Measurements from ENCODE around the gene TEC. TPM values are rescaled to one million over a fixed set of nuclear protein-coding genes. Genes with fewer than 3 reads are reported as not detected.

Gene TEC
- total RNA-seq, 2 donors from 2014 or later: 4.6 to 8.3 TPM

GRCh38 chr4:48210966-48211328, 58.7 kb downstream of the TEC start:
- Mint-ChIP-seq H3K36me3 (ENCODE audit: low read depth) (no peaks in the 10 kb centered on the region), H3K4me3 (no peak overlapping the region), H3K9me3 (no peaks in the 10 kb centered on the region), H3K27me3 (no peaks in the 10 kb centered on the region), H3K4me1 (peaks cover 10% of the 10 kb centered on the region), H3K27ac (no peak overlapping the region)
- no peak for ATAC-seq (replicated peaks)

GRCh38 chr4:48205626-48206025, 64.0 kb downstream of the TEC start:
- Mint-ChIP-seq H3K4me3 (no peak overlapping the region), H3K27ac (no peak overlapping the region), H3K36me3 (ENCODE audit: low read depth) (no peaks in the 10 kb centered on the region), H3K9me3 (no peaks in the 10 kb centered on the region), H3K27me3 (peaks cover 8% of the 10 kb centered on the region), H3K4me1 (peaks cover 4% of the 10 kb centered on the region)
- no peak for ATAC-seq (replicated peaks)

- Mint-ChIP-seq H3K9me3 (no peaks in the 10 kb centered on the region), H3K4me1 (no peaks in the 10 kb centered on the region), H3K4me3 (no peak overlapping the region), H3K27ac (no peak overlapping the region), H3K27me3 (peaks cover 8% of the 10 kb centered on the region), H3K36me3 (ENCODE audit: low read depth) (no peaks in the 10 kb centered on the region)
- no peak for ATAC-seq (replicated peaks)
These were observed 64.5 kb downstream of the TEC start for GRCh38 chr4:48205107-48205506.

- ATAC-seq (replicated peaks): no peak
- no peak overlapping the region for H3K4me3 Mint-ChIP-seq
- H3K27ac Mint-ChIP-seq: no peak overlapping the region
- H3K4me1 Mint-ChIP-seq: no peaks in the 10 kb centered on the region
- H3K36me3 Mint-ChIP-seq (ENCODE audit: low read depth): no peaks in the 10 kb centered on the region
- no peaks in the 10 kb centered on the region for H3K9me3 Mint-ChIP-seq
- H3K27me3 Mint-ChIP-seq: peaks cover 8% of the 10 kb centered on the region
These were observed 65.8 kb downstream of the TEC start for GRCh38 chr4:48203819-48204218.

- Mint-ChIP-seq H3K27me3 (peaks cover 8% of the 10 kb centered on the region), H3K4me3 (no peak overlapping the region), H3K27ac (no peak overlapping the region), H3K4me1 (no peaks in the 10 kb centered on the region), H3K36me3 (ENCODE audit: low read depth) (no peaks in the 10 kb centered on the region), H3K9me3 (no peaks in the 10 kb centered on the region)
- no peak for ATAC-seq (replicated peaks)
These were observed 71.9 kb downstream of the TEC start for GRCh38 chr4:48197643-48198237.

- Mint-ChIP-seq H3K9me3 (no peaks in the 10 kb centered on the region), H3K27me3 (peaks cover 8% of the 10 kb centered on the region), H3K4me3 (no peak overlapping the region), H3K36me3 (ENCODE audit: low read depth) (no peaks in the 10 kb centered on the region), H3K4me1 (no peaks in the 10 kb centered on the region), H3K27ac (no peak overlapping the region)
- no peak for ATAC-seq (replicated peaks)
These were observed 72.7 kb downstream of the TEC start for GRCh38 chr4:48196758-48197504.

- no peak for ATAC-seq (replicated peaks)
These were observed 73.8 kb downstream of the TEC start for GRCh38 chr4:48195853-48196252.

GRCh38 chr4:48195374-48195773, 74.3 kb downstream of the TEC start:
- ATAC-seq (replicated peaks): peak; percentile 42
- no peaks in the 10 kb centered on the region for H3K36me3 Mint-ChIP-seq (ENCODE audit: low read depth)
- H3K9me3 Mint-ChIP-seq: no peaks in the 10 kb centered on the region
- H3K4me3 Mint-ChIP-seq: no peak overlapping the region
- no peak overlapping the region for H3K27ac Mint-ChIP-seq
- H3K27me3 Mint-ChIP-seq: no peaks in the 10 kb centered on the region
- H3K4me1 Mint-ChIP-seq: no peaks in the 10 kb centered on the region

More at GRCh38 chr4:48195853-48196252, 73.8 kb downstream of the TEC start:
- Mint-ChIP-seq H3K9me3 (no peaks in the 10 kb centered on the region), H3K36me3 (ENCODE audit: low read depth) (no peaks in the 10 kb centered on the region), H3K27ac (no peak overlapping the region), H3K4me3 (no peak overlapping the region), H3K27me3 (peaks cover 1% of the 10 kb centered on the region), H3K4me1 (no peaks in the 10 kb centered on the region)

- no peaks in the 10 kb centered on the region for H3K36me3 Mint-ChIP-seq (ENCODE audit: low read depth)
- ATAC-seq (replicated peaks): no peak
These were observed 74.7 kb downstream of the TEC start for GRCh38 chr4:48194971-48195370.

GRCh38 chr4:48193921-48194468, 75.6 kb downstream of the TEC start:
- Mint-ChIP-seq H3K36me3 (ENCODE audit: low read depth) (no peaks in the 10 kb centered on the region), H3K27me3 (no peaks in the 10 kb centered on the region), H3K4me1 (no peaks in the 10 kb centered on the region), H3K4me3 (no peak overlapping the region), H3K27ac (no peak overlapping the region), H3K9me3 (no peaks in the 10 kb centered on the region)
- no peak for ATAC-seq (replicated peaks)

More at GRCh38 chr4:48194971-48195370, 74.7 kb downstream of the TEC start:
- Mint-ChIP-seq H3K4me1 (no peaks in the 10 kb centered on the region), H3K27me3 (no peaks in the 10 kb centered on the region), H3K9me3 (no peaks in the 10 kb centered on the region), H3K4me3 (no peak overlapping the region), H3K27ac (no peak overlapping the region)

- Mint-ChIP-seq H3K27me3 (no peaks in the 10 kb centered on the region), H3K4me3 (no peak overlapping the region), H3K36me3 (ENCODE audit: low read depth) (no peaks in the 10 kb centered on the region), H3K4me1 (no peaks in the 10 kb centered on the region), H3K9me3 (no peaks in the 10 kb centered on the region), H3K27ac (no peak overlapping the region)
- no peak for ATAC-seq (replicated peaks)
These were observed 76.4 kb downstream of the TEC start for GRCh38 chr4:48193096-48193836.

GRCh38 chr4:48191758-48192157, 77.9 kb downstream of the TEC start:
- no peak overlapping the region for H3K4me3 Mint-ChIP-seq
- no peaks in the 10 kb centered on the region for H3K36me3 Mint-ChIP-seq (ENCODE audit: low read depth)
- no peaks in the 10 kb centered on the region for H3K27me3 Mint-ChIP-seq
- ATAC-seq (replicated peaks): no peak
- H3K9me3 Mint-ChIP-seq: no peaks in the 10 kb centered on the region
- H3K27ac Mint-ChIP-seq: no peak overlapping the region
- H3K4me1 Mint-ChIP-seq: no peaks in the 10 kb centered on the region

GRCh38 chr4:48190839-48191238, 78.8 kb downstream of the TEC start:
- Mint-ChIP-seq H3K4me1 (no peaks in the 10 kb centered on the region), H3K4me3 (no peak overlapping the region), H3K36me3 (ENCODE audit: low read depth) (no peaks in the 10 kb centered on the region)

GRCh38 chr4:48189731-48190130, 79.9 kb downstream of the TEC start:
- Mint-ChIP-seq H3K4me1 (no peaks in the 10 kb centered on the region), H3K27ac (no peak overlapping the region), H3K36me3 (ENCODE audit: low read depth) (no peaks in the 10 kb centered on the region), H3K27me3 (no peaks in the 10 kb centered on the region), H3K9me3 (no peaks in the 10 kb centered on the region), H3K4me3 (no peak overlapping the region)
- no peak for ATAC-seq (replicated peaks)

More at GRCh38 chr4:48190839-48191238, 78.8 kb downstream of the TEC start:
- Mint-ChIP-seq H3K9me3 (no peaks in the 10 kb centered on the region), H3K27ac (no peak overlapping the region), H3K27me3 (no peaks in the 10 kb centered on the region)
- no peak for ATAC-seq (replicated peaks)

- no peak overlapping the region for H3K4me3 Mint-ChIP-seq
- no peaks in the 10 kb centered on the region for H3K36me3 Mint-ChIP-seq (ENCODE audit: low read depth)
- H3K9me3 Mint-ChIP-seq: no peaks in the 10 kb centered on the region
- ATAC-seq (replicated peaks): no peak
- no peaks in the 10 kb centered on the region for H3K4me1 Mint-ChIP-seq
- H3K27ac Mint-ChIP-seq: no peak overlapping the region
- H3K27me3 Mint-ChIP-seq: no peaks in the 10 kb centered on the region
These were observed 81.2 kb downstream of the TEC start for GRCh38 chr4:48188390-48188789.

Measured in activated T-helper 17 cell treated with anti-CD3 and anti-CD28 coated beads, Interleukin-2, amount 50 U/mL, for 72 hours (primary cell).